Spleen (tissue), 7 donors: ENCODE data around the gene SCN9A.

Experiments
- CTCF ChIP-seq, 11 experiments: fragments of 200-600 bp in 7 of 11; fragments of 450-650 bp in 4 of 11; sonication (generic) in 4 of 11; IDR thresholded peaks in 8 of 11; conservative IDR thresholded peaks in 3 of 11; 1 replicate in 7 of 11; 2 replicates in 4 of 11; pipeline versions ENCODE4 v1.4.0 to v1.8.0; 2016 to 2021; ENCODE audit warnings: antibody characterized with exemption in 11 of 11, inconsistent platforms in 4 of 11, mild to moderate bottlenecking in 1 of 11
- POLR2A ChIP-seq, 3 donors: fragments of 450-650 bp; IDR thresholded peaks; one replicate each; pipeline ENCODE4 v1.5.1; 2017; ENCODE audit warnings: antibody characterized with exemption in 3 of 3, mild to moderate bottlenecking in 1 of 3
- POLR2AphosphoS5 ChIP-seq, 3 donors: sonication (generic); formaldehyde crosslinking; IDR thresholded peaks; one replicate each; pipeline ENCODE4 v1.5.1; 2017; ENCODE audit warnings: antibody characterized with exemption in 3 of 3
- donor health status: DM: no; HTN: no; CAD: no; lungs with moderate emphysema.
- donor health status: DM: no; HTN: no; CAD: no.
- donor health status: DM: no; HTN: no; CAD: no.

- TF ChIP-seq CTCF (IDR thresholded peaks at IDR 0.05 in 8 of 11, conservative IDR thresholded peaks at IDR 0.05 in 3 of 11) (no peak), POLR2A (IDR thresholded peaks at IDR 0.05) (no peak), POLR2AphosphoS5 (IDR thresholded peaks at IDR 0.05) (peak in 2 of 3 donors; percentile 73 to 78)
These were observed at the start of gene SCN9A for GRCh38 chr2:166375736-166376487.
